Skin epidermis (tissue), 12 donors: ENCODE data around the gene MAP2K6.

Source experiments
- H3K27ac ChIP-seq, 21 experiments: fragments of 200-600 bp; sonication (generic) in 11 of 21; one replicate each; pipeline ENCODE4 v1.5.0; 2020; ENCODE audit warnings: mild to moderate bottlenecking in 3 of 21, inconsistent platforms in 2 of 21, moderate library complexity in 2 of 21
- H3K4me3 ChIP-seq, 7 experiments: fragments of 200-600 bp; sonication (generic) in 2 of 7; one replicate each; pipeline ENCODE4 v1.5.0; 2020; ENCODE audit warnings: inconsistent platforms in 2 of 7, mild to moderate bottlenecking in 2 of 7, moderate library complexity in 1 of 7

Gene MAP2K6

DNA sequence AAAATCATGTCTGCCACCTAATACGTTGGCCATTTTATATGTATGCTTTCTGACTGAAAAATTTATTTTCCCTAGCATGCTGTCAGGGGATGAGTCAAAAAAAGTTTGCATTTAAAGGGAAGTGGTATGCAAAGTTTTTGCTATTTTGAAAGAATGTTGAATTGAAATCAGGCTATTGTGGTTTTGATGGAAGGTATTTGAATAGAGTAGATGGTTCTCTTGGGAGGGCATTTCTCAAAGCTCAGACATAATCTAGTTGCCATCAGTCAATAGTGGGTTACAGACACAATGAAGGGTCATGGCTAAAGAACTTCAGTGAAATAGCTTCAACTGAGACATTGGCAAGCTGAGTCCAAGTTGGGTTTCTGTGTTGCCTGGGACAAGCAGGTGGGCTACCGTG, 102.4 kb downstream of the MAP2K6 start:
- Histone ChIP-seq H3K27ac (no peak overlapping the region), H3K4me3 (no peak overlapping the region)

DNA sequence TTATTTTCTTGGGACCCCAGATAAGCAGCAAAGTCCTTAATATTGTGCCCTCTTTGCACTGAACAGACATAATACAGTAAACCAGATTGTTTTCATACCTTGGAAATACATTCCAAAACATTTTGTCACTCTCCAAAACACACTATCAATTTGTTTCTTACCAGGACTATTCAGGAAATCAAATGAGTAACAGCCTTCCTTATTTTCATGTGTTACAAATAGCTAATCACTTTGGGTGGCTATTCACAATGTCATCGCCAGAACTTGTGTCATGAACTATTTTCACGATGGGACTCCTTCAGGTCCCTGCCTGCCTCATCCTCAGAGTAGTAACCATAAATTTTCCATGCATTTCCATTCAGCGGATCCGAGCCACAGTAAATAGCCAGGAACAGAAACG, 104.5 kb downstream of the MAP2K6 start:
- no peak overlapping the region for H3K4me3 ChIP-seq
- H3K27ac ChIP-seq = no peak overlapping the region

DNA sequence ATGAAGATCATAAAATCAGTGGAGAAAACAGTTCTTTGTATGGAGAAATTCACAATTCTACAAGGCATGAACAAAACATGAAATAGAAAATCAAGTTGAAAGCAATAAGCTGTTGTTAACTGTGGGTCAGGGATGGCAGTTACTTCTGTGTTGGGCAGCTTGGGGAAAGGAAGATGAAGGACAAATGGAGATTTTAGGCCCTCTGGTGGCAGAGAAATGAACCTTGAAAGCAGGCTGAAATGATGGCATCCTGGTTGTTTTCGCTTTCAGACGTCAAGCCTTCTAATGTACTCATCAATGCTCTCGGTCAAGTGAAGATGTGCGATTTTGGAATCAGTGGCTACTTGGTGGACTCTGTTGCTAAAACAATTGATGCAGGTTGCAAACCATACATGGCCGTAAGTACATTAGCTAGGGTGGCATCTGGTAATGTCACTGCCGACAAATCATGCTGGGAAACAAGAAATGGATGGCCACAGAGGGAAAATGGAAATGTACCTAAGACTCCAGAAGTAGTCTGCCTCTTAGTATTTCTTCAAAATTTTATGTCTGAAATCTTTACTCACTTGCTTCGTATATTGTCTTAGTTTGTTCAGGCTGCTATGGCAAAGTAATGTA, 108.9 kb downstream of the MAP2K6 start:
- no peak overlapping the region for H3K27ac ChIP-seq

DNA sequence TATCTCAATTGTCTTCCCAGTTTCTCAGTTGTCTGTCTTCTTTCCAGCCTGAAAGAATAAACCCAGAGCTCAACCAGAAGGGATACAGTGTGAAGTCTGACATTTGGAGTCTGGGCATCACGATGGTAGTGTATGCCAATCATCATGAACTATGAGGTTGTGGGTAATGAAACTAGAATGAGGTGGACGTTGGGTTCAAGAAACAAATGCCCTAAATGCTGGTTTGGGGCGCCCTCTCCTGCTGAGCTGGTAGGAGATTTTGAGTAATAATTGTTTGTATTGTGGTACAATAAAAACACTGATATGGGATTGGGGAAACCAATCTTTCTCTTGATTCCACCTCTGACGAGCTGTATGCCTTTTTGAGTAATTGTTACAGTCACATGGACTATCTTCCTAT, 110.4 kb downstream of the MAP2K6 start:
- H3K27ac ChIP-seq = no peak overlapping the region

More for the DNA sequence above, 108.9 kb downstream of the MAP2K6 start:
- no peak overlapping the region for H3K4me3 ChIP-seq

GRCh38 chr17:69525920-69526841, 111.7 kb downstream of the MAP2K6 start:
- Histone ChIP-seq H3K4me3 (no peak overlapping the region), H3K27ac (no peak overlapping the region)

More for the DNA sequence above, 110.4 kb downstream of the MAP2K6 start:
- H3K4me3 ChIP-seq = no peak overlapping the region

DNA sequence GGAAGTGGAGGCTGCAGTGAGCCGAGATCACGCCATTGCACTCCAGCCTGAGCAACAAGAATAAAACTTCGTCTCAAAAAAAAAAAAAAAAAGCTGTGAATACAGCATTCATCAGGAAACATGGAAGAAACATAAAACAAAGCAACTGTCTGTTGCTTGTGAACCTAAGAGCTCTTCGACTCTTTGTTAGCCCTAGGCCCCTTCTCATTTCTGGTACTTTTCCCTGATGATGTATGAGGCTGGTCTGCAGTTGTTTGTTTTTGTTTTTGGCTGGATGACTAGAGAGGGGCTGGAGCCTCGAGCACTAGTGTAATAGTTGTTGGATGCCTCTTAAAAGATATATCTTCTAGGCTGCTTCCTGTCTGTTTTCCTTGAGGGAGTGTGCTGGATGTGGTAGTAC, 113.5 kb downstream of the MAP2K6 start:
- H3K27ac ChIP-seq = no peak overlapping the region

DNA sequence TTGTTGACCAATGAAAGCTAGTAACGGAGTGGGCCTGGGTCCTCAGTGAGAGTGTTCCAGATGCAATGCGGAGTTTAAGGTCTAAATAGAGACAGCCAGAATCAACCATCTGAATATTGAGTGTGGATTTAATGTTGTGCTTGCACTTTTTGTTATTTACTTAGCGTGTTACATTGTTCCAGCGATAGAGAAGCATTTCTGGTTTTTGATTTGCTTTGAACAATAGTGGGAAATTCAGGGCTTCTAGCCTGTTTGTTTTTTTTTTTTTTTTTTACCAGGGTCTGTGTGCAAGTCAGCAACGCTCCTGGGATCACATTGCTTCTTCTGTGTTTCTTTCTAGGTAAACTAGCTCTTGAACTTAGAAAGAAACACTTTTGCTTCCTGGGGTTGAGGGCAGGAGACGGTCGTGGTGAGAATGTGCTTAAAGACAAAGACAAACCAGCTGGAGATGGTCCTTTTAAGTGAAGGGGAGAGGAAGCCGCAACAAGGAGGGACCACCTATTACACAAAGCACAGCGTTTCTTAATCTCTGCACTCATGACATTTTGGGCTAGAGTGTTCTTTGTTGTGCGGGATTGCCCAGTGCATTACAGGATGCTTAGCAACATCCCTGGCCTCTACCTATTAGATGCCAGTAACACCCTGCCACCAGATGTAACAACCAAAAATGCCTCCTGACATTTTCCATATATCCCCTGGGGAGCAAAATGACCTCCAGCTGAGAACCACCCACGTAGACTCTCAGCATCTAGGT, 119.2 kb downstream of the MAP2K6 start:
- Histone ChIP-seq H3K27ac (no peak overlapping the region), H3K4me3 (no peak overlapping the region)

More for the DNA sequence above, 113.5 kb downstream of the MAP2K6 start:
- H3K4me3 ChIP-seq = no peak overlapping the region

GRCh38 chr17:69534235-69534621, 119.7 kb downstream of the MAP2K6 start:
- Histone ChIP-seq H3K4me3 (no peak overlapping the region), H3K27ac (no peak overlapping the region)

DNA sequence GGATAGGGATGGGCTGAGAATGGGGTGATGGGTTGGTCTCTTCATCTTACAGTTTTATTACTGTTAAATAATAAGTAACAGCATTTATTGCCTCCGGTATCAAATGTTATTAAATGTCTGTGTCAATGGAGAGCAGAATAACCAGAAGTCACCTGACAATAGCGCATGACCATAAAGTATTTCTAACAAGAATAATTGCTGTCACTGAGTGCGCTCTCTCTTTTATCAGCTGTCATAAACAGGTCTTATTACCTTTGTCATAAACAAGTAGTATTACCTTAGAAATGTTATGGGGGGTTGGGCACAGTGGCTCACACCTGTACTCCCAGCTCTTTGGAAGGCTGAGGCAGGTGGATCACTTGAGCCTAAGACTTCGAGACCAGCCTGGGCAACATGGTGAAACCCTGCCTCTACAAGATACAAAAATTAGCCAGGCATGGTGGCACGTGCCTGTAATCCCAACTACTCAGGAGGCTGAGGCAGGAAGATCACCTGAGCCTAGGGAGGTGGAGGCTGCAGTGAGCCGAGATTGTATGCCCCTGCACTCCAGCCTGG, 120.6 kb downstream of the MAP2K6 start:
- H3K4me3 ChIP-seq = no peak overlapping the region
- no peak overlapping the region for H3K27ac ChIP-seq

DNA sequence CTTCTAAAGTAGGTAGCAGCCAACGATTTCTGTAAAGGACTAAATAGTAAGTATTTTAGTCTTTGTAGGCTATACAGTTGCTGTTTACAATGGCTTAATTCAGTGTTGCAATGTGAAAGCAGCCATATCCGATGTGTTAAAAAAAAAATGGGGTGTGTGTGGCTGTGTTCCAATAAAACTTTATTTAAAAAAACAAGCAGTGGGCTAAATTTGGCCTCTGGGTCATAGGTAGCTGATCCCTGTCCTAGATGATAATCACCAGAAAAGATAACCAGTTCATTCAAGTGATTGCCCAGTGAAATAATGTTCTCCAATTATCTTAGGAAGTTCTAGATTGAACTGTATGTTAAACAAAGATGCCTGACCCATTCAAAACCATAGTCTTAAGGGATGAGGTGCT, 124.3 kb downstream of the MAP2K6 start:
- H3K4me3 ChIP-seq = no peak overlapping the region
- no peak overlapping the region for H3K27ac ChIP-seq

DNA sequence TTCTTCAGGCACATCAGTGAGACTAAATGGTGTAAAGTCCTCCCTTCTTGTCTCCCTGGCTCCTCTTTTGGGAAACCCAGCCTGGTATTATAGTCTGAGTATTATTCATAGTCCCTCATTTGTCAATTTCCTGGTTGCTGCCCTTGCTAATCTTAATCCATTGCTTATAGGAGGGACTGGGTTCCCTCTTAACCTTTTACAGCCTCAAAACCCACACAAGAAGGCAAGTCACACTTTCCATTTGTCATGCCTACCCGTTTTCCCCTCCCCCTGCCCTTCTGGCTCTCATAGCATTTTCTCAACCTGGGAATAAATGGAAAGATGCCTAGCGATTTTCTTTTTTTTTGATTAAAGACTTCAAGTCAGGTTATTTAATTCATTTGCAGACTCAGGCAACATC, 124.8 kb downstream of the MAP2K6 start:
- no peak overlapping the region for H3K4me3 ChIP-seq
- no peak overlapping the region for H3K27ac ChIP-seq

- no peak overlapping the region for H3K27ac ChIP-seq
Observed at GRCh38 chr17:69539781-69540319, 125.4 kb downstream of the MAP2K6 start.

GRCh38 chr17:69540356-69540755, 125.9 kb downstream of the MAP2K6 start:
- Histone ChIP-seq H3K4me3 (no peak overlapping the region), H3K27ac (no peak overlapping the region)

More at GRCh38 chr17:69539781-69540319, 125.4 kb downstream of the MAP2K6 start:
- H3K4me3 ChIP-seq = no peak overlapping the region

DNA sequence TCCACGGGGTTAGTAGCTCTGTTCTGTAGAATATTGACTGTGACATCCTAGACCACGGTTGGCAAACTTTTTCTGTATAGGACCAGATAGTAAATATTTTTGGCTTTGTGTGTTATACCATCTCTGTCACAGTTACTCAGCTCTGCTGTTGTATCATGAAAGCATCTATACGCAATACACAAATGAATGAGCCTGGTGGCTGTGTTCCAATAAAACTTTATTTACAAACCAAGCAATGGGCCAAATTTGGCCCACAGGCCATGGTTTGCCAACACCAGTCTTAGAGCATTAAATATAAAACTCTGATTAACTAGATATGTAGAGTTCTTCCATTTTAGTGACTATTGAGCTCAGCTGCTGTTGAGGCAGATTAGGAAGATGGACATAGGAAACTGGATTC, 132.7 kb downstream of the MAP2K6 start:
- Histone ChIP-seq H3K27ac (no peak overlapping the region), H3K4me3 (no peak overlapping the region)

- H3K4me3 ChIP-seq = no peak overlapping the region
- no peak overlapping the region for H3K27ac ChIP-seq
Observed at GRCh38 chr17:69547947-69548346, 133.4 kb downstream of the MAP2K6 start.

DNA sequence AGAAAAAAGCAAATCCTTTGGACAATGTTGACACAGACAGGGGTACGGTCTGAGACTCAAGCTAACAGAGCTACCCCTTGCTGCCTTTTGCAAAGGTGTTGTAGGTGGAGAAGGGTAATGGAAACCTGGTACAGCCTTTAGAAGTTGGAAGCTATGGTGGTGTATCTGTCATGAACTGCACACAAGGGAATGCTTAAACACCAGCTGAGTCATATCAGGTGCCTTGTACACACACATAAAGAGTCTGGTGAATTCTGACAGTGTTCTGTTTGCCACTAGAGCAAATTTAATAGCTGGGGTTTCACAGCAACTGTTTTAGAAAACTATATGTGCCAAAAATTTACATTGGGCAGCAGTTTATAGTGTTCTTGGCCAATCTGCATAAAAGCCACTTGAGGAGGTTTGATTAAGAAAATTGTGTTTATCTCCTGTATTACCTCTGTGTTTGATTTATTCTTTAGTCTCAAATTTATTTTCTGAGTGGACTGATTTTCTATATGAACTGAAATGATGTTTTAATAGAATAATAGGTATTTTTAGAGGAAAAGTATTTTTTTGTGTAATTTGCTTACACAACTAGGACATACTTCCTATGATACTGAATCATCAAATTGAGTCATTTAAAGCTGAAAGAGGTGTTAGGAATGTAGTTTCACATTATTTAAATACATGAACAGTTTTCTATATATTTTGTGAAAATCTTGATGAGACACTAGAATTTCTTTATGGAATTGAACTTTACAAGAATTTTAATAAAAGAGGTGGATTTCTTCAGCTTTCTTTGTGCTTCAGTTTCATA, 136.9 kb downstream of the MAP2K6 start:
- no peak overlapping the region for H3K27ac ChIP-seq
- H3K4me3 ChIP-seq = no peak overlapping the region

- Histone ChIP-seq H3K4me3 (no peak overlapping the region), H3K27ac (no peak overlapping the region)
Observed at GRCh38 chr17:69552986-69553667, 138.6 kb downstream of the MAP2K6 start.

GRCh38 chr17:69555056-69555455, 140.6 kb downstream of the MAP2K6 start:
- Histone ChIP-seq H3K27ac (no peak overlapping the region), H3K4me3 (no peak overlapping the region)

GRCh38 chr17:69557339-69557738, 142.8 kb downstream of the MAP2K6 start:
- no peak overlapping the region for H3K27ac ChIP-seq
- H3K4me3 ChIP-seq = no peak overlapping the region
